Activated CD4-positive, alpha-beta T cell treated with anti-CD3 and anti-CD28 coated beads, Interleukin-2, Interleukin-4, amounts not matched to agents 100 ng/mL and 50 ng/mL, durations not matched to agents 16 hours and 8 hours (primary cell): ENCODE data around the gene AKAP13.
A peak's percentile ranks its signal among the peaks of the same experiment; 100 is the strongest.

Experiments
- DNase-seq: peaks from one replicate; pipeline ENCODE4 v3.0.0-alpha.2; 2020; ENCODE audit warnings: low spot score

Gene AKAP13

GRCh38 chr15:85595804-85596536 is 215.6 kb downstream of the AKAP13 start:
- no peak for DNase-seq

GRCh38 chr15:85597155-85597815 is 216.9 kb downstream of the AKAP13 start:
- peak; percentile 46 for DNase-seq

- no peak for DNase-seq
Measured at GRCh38 chr15:85598219-85598618, 217.8 kb downstream of the AKAP13 start.

- DNase-seq, result no peak
Measured at GRCh38 chr15:85598718-85599398, 218.5 kb downstream of the AKAP13 start.

- DNase-seq, result no peak
Measured at GRCh38 chr15:85600001-85600400, 219.6 kb downstream of the AKAP13 start.

GRCh38 chr15:85603160-85603559 is 222.8 kb downstream of the AKAP13 start:
- DNase-seq, result no peak

GRCh38 chr15:85603703-85604102 is 223.3 kb downstream of the AKAP13 start:
- no peak for DNase-seq

GRCh38 chr15:85604194-85604593 is 223.8 kb downstream of the AKAP13 start:
- no peak for DNase-seq

- DNase-seq, result no peak
Measured at GRCh38 chr15:85606738-85607137, 226.3 kb downstream of the AKAP13 start.

GRCh38 chr15:85607141-85607806 is 226.9 kb downstream of the AKAP13 start:
- DNase-seq, result peak; percentile 50

- DNase-seq, result no peak
Measured at GRCh38 chr15:85607842-85608241, 227.4 kb downstream of the AKAP13 start.

- DNase-seq, result no peak
Measured at GRCh38 chr15:85609492-85609891, 229.1 kb downstream of the AKAP13 start.

GRCh38 chr15:85611361-85611760 is 231.0 kb downstream of the AKAP13 start:
- DNase-seq, result no peak

- DNase-seq, result no peak
Measured at GRCh38 chr15:85614059-85614458, 233.7 kb downstream of the AKAP13 start.

- peak; percentile 55 for DNase-seq
Measured at GRCh38 chr15:85615930-85616329, 235.5 kb downstream of the AKAP13 start.

GRCh38 chr15:85616549-85617110 is 236.2 kb downstream of the AKAP13 start:
- no peak for DNase-seq

GRCh38 chr15:85618228-85618505 is 237.8 kb downstream of the AKAP13 start:
- no peak for DNase-seq

- DNase-seq, result peak; percentile 68
Measured at GRCh38 chr15:85618956-85619491, 238.6 kb downstream of the AKAP13 start.

- DNase-seq, result no peak
Measured at GRCh38 chr15:85619992-85620689, 239.7 kb downstream of the AKAP13 start.

- DNase-seq, result no peak
Measured at GRCh38 chr15:85620690-85621049, 240.3 kb downstream of the AKAP13 start.

- DNase-seq, result peak; percentile 31
Measured at GRCh38 chr15:85621094-85621493, 240.7 kb downstream of the AKAP13 start.
